HepG2 (cell line): Measurements from ENCODE around the gene PIGK. TPM values are rescaled to one million over a fixed set of nuclear protein-coding genes. Genes with fewer than 3 reads are reported as not detected.

Source experiments
- IKZF4 ChIP-seq: sonication (generic); formaldehyde crosslinking; IDR thresholded peaks from 2 replicates; pipeline ENCODE4 v1.5.1; 2020; ENCODE audit warnings: borderline replicate concordance, mild to moderate bottlenecking, low read depth, missing genetic modification reagents; ENCODE audit errors: not compliant biosample characterization
- KLF9 ChIP-seq: IDR thresholded peaks from 2 replicates; pipeline ENCODE4 v1.6.1; 2016; ENCODE audit warnings: low read depth
- MBNL3 ChIP-seq: fragments of 250-450 bp; sonication (Bioruptor Pico); conservative IDR thresholded peaks from 2 replicates; pipeline ENCODE4 v1.8.0; 2022; ENCODE audit warnings: mild to moderate bottlenecking, inconsistent platforms
- PHF21A ChIP-seq: sonication (generic); formaldehyde crosslinking; IDR thresholded peaks from 2 replicates; pipeline ENCODE4 v1.5.0; 2020; ENCODE audit warnings: mild to moderate bottlenecking, missing genetic modification reagents
- ZNF564 ChIP-seq: sonication (generic); formaldehyde crosslinking; IDR thresholded peaks from 2 replicates; pipeline ENCODE4 v1.8.1; 2023; ENCODE audit warnings: mild to moderate bottlenecking, missing genetic modification reagents
- ZNF747 ChIP-seq: sonication (generic); formaldehyde crosslinking; IDR thresholded peaks from 2 replicates; pipeline ENCODE4 v1.8.1; 2023; ENCODE audit warnings: missing genetic modification reagents, mild to moderate bottlenecking, borderline replicate concordance
- ZNF775 ChIP-seq: sonication (generic); formaldehyde crosslinking; IDR thresholded peaks from 2 replicates; pipeline ENCODE4 v1.4.0; 2020; ENCODE audit warnings: missing genetic modification reagents, mild to moderate bottlenecking, moderate library complexity, borderline replicate concordance
- polyA plus RNA-seq, 8 experiments: library from polyadenylated mRNA; depleted of rRNA in 3 of 8; stranded (reverse) in 7 of 8; unstranded in 1 of 8; fragments of >200 nt; fragmentation: Illumina TruSeq in 4 of 8; extraction: Trizol in 4 of 8; gene quantifications; 2 replicates each; pipeline versions ENCODE4 v1.2.1 to v1.2.3, GENCODE V29; 2011 to 2016; ENCODE audit warnings: low read depth in 4 of 8, missing spikeins in 1 of 8, mixed read lengths in 1 of 8; ENCODE audit not compliant: insufficient read depth in 1 of 8
- total RNA-seq, 5 experiments: library from RNA; depleted of rRNA; stranded (reverse); fragments of >200 nt; fragmentation: Illumina TruSeq; extraction: Trizol; gene quantifications; 2 replicates each; pipeline ENCODE4 v1.2.3, GENCODE V29; 2016; ENCODE audit warnings: low read depth in 1 of 5
- TF ChIP-seq, protein P1 (sequence below): sonication (generic); formaldehyde crosslinking; IDR thresholded peaks from 2 replicates; pipeline ENCODE4 v1.9.0; 2021; ENCODE audit warnings: mild to moderate bottlenecking, missing genetic modification reagents
- TF ChIP-seq, protein P2 (sequence below), 2 experiments: sonication (generic) in 1 of 2; formaldehyde crosslinking in 1 of 2; IDR thresholded peaks; 2 replicates each; pipeline versions ENCODE4 v1.4.0 to v1.6.1; 2018 to 2020; ENCODE audit warnings: missing genetic modification reagents in 2 of 2, borderline replicate concordance in 1 of 2, low read depth in 1 of 2, mild to moderate bottlenecking in 1 of 2, missing biosample characterization in 1 of 2
- TF ChIP-seq, protein P3 (sequence below): sonication (generic); formaldehyde crosslinking; IDR thresholded peaks from 2 replicates; pipeline ENCODE4 v1.8.0; 2022; ENCODE audit warnings: mild to moderate bottlenecking, missing genetic modification reagents, moderate library complexity
- TF ChIP-seq, protein P4 (sequence below): sonication (generic); formaldehyde crosslinking; IDR thresholded peaks from 2 replicates; pipeline ENCODE4 v1.4.0; 2020; ENCODE audit warnings: missing genetic modification reagents

The PIGK gene
- total and polyA plus RNA-seq, 2 of the 13 experiments (the other 11 are each of a cell fraction or from before 2014, with no cell fraction given) = 14.7 to 38.5 TPM

DNA sequence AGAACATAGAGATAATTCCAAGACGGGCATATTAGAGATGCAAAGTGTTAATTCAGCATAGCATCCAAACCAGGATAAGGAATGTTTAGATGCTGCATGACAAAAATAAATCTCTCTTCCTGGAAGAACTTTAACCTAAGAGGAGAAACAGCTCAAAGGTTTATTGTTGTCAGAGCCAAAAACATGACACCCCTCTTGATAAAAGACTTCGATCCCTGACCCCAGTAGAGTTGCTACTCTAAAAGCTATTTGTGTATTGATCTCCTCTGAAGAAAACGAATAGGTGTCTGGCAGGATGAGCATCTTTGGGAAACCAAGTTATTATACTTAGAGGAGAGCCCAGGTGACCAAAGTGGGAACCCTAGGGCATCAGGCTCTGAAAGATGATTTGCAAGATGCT, 158.1 kb downstream of the PIGK start (continued):
- TF ChIP-seq, protein P1, sequence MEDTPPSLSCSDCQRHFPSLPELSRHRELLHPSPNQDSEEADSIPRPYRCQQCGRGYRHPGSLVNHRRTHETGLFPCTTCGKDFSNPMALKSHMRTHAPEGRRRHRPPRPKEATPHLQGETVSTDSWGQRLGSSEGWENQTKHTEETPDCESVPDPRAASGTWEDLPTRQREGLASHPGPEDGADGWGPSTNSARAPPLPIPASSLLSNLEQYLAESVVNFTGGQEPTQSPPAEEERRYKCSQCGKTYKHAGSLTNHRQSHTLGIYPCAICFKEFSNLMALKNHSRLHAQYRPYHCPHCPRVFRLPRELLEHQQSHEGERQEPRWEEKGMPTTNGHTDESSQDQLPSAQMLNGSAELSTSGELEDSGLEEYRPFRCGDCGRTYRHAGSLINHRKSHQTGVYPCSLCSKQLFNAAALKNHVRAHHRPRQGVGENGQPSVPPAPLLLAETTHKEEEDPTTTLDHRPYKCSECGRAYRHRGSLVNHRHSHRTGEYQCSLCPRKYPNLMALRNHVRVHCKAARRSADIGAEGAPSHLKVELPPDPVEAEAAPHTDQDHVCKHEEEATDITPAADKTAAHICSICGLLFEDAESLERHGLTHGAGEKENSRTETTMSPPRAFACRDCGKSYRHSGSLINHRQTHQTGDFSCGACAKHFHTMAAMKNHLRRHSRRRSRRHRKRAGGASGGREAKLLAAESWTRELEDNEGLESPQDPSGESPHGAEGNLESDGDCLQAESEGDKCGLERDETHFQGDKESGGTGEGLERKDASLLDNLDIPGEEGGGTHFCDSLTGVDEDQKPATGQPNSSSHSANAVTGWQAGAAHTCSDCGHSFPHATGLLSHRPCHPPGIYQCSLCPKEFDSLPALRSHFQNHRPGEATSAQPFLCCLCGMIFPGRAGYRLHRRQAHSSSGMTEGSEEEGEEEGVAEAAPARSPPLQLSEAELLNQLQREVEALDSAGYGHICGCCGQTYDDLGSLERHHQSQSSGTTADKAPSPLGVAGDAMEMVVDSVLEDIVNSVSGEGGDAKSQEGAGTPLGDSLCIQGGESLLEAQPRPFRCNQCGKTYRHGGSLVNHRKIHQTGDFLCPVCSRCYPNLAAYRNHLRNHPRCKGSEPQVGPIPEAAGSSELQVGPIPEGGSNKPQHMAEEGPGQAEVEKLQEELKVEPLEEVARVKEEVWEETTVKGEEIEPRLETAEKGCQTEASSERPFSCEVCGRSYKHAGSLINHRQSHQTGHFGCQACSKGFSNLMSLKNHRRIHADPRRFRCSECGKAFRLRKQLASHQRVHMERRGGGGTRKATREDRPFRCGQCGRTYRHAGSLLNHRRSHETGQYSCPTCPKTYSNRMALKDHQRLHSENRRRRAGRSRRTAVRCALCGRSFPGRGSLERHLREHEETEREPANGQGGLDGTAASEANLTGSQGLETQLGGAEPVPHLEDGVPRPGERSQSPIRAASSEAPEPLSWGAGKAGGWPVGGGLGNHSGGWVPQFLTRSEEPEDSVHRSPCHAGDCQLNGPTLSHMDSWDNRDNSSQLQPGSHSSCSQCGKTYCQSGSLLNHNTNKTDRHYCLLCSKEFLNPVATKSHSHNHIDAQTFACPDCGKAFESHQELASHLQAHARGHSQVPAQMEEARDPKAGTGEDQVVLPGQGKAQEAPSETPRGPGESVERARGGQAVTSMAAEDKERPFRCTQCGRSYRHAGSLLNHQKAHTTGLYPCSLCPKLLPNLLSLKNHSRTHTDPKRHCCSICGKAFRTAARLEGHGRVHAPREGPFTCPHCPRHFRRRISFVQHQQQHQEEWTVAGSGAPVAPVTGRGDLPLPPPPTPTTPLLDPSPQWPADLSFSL (CRISPR knock-in tag) = no peak
- TF ChIP-seq ZNF775 (no peak), ZNF564 (no peak), IKZF4 (CRISPR knock-in tag) (no peak), MBNL3 (CRISPR knock-in tag) (no peak), KLF9 (CRISPR knock-in tag) (no peak), ZNF747 (CRISPR knock-in tag) (no peak), PHF21A (no peak)
- TF ChIP-seq, protein P2, sequence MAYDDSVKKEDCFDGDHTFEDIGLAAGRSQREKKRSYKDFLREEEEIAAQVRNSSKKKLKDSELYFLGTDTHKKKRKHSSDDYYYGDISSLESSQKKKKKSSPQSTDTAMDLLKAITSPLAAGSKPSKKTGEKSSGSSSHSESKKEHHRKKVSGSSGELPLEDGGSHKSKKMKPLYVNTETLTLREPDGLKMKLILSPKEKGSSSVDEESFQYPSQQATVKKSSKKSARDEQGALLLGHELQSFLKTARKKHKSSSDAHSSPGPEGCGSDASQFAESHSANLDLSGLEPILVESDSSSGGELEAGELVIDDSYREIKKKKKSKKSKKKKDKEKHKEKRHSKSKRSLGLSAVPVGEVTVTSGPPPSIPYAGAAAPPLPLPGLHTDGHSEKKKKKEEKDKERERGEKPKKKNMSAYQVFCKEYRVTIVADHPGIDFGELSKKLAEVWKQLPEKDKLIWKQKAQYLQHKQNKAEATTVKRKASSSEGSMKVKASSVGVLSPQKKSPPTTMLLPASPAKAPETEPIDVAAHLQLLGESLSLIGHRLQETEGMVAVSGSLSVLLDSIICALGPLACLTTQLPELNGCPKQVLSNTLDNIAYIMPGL (CRISPR knock-in tag; IDR thresholded peaks at IDR 0.05; ENCODE audit: borderline replicate concordance in 1 of 2, low read depth in 1 of 2) = no peak
- TF ChIP-seq, protein P3, sequence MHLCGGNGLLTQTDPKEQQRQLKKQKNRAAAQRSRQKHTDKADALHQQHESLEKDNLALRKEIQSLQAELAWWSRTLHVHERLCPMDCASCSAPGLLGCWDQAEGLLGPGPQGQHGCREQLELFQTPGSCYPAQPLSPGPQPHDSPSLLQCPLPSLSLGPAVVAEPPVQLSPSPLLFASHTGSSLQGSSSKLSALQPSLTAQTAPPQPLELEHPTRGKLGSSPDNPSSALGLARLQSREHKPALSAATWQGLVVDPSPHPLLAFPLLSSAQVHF (CRISPR knock-in tag) = no peak
- TF ChIP-seq, protein P4, sequence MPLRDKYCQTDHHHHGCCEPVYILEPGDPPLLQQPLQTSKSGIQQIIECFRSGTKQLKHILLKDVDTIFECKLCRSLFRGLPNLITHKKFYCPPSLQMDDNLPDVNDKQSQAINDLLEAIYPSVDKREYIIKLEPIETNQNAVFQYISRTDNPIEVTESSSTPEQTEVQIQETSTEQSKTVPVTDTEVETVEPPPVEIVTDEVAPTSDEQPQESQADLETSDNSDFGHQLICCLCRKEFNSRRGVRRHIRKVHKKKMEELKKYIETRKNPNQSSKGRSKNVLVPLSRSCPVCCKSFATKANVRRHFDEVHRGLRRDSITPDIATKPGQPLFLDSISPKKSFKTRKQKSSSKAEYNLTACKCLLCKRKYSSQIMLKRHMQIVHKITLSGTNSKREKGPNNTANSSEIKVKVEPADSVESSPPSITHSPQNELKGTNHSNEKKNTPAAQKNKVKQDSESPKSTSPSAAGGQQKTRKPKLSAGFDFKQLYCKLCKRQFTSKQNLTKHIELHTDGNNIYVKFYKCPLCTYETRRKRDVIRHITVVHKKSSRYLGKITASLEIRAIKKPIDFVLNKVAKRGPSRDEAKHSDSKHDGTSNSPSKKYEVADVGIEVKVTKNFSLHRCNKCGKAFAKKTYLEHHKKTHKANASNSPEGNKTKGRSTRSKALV (CRISPR knock-in tag) = no peak
